ENCODE measurements around the gene RAD51AP2.
A peak's percentile ranks its signal among the peaks of the same experiment; 100 is the strongest.
"Not testable (repeated sequence)": the region's sequence is repeated elsewhere in the genome, so short reads cannot be mapped to it uniquely, and the experiment has no call there.

RAD51AP2 gene

DNA sequence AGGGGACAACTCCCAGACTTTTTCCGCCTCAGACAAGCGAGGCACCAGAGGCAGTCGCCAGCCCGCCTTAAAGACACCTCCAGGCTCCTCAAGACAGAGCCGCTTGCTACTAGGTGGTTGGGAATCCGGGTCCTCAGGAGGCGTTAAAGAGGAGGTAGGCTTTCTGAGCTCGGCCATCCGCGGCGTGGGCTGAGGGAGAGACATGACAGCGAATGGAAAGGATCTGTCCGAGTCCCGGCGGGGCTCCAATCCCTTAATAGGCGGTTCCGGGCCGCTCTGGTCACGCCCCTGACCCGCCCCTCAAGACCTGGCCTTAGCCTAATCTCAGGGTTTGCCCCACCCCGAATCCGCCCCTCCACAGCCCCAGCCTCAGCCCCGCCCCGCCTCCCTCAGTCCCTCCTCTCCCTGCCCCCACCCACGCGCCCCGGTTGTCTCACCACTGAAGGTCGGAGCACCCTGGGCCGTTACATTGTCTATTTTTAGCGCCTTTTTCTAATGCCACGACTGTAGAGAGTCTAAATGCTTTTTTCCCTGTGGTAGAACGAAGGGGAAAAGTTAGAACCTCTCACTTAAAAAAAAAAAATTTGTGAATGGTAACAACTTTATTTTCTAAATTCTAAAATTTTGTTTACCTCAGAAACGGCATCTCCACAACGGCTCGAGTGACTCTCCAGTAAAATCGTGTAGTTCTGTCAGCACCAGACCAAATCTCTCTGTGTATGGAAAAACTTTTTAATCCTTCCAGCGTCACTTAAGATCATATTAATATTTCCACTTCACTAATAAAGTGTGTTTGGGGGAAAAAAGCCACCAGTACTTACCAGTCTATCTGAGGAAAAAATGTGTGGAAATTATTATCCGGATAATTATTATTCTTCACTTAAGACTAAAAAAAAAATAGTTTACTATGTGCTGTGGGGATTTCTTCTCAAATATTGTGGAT, at the start of gene RAD51AP2:
Gene RAD51AP2 (minus strand): TSS at position 229 of the 943 bp plus-strand sequence. CDS start 25 bp downstream, at position 204.
- peak within 1 kb of the TSS; percentile 66 for H3K4me3 ChIP-seq (replicated peaks; ENCODE audit: low read depth, low read length)
- H3K27me3 ChIP-seq (replicated peaks; ENCODE audit: control insufficient read depth, insufficient read depth, low read length): no peaks in the 10 kb centered on the region
- TF ChIP-seq, protein P1, sequence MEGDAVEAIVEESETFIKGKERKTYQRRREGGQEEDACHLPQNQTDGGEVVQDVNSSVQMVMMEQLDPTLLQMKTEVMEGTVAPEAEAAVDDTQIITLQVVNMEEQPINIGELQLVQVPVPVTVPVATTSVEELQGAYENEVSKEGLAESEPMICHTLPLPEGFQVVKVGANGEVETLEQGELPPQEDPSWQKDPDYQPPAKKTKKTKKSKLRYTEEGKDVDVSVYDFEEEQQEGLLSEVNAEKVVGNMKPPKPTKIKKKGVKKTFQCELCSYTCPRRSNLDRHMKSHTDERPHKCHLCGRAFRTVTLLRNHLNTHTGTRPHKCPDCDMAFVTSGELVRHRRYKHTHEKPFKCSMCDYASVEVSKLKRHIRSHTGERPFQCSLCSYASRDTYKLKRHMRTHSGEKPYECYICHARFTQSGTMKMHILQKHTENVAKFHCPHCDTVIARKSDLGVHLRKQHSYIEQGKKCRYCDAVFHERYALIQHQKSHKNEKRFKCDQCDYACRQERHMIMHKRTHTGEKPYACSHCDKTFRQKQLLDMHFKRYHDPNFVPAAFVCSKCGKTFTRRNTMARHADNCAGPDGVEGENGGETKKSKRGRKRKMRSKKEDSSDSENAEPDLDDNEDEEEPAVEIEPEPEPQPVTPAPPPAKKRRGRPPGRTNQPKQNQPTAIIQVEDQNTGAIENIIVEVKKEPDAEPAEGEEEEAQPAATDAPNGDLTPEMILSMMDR (IDR thresholded peaks at IDR 0.05; ENCODE audit: insufficient read depth, low read length, poor library complexity, severe bottlenecking): no peak
- peak; percentile 88 for DNase-seq (ENCODE audit: extremely low read depth, insufficient read length)
- H3K36me3 ChIP-seq (ENCODE audit: control insufficient read depth, insufficient read depth, low read length): no peaks in the 10 kb centered on the region

DNA sequence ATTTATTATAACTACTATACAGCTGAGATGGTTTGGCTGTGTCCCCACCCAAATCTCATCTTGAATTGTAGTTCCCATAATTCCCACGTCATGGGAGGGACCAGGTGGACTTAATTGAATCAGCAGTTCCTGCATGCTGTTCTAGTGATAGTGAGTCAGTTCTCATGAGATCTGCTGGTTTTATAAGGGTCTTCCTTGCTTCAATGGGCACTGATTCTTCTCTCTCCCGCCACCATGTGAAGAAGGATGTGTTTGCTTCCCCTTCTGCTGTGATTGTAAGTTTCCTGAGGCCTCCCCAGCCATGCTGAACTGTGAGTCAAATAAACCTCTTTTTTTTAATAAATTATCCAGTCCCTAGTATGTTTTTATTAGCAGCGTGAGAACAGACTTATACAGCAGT, 47.5 kb upstream of the RAD51AP2 start:
- not testable (repeated sequence) for H3K27me3 ChIP-seq (replicated peaks; ENCODE audit: control insufficient read depth, insufficient read depth, low read length); DNase-seq (ENCODE audit: extremely low read depth, insufficient read length); H3K36me3 ChIP-seq (ENCODE audit: control insufficient read depth, insufficient read depth, low read length); H3K4me3 ChIP-seq (replicated peaks; ENCODE audit: low read depth, low read length)

DNA sequence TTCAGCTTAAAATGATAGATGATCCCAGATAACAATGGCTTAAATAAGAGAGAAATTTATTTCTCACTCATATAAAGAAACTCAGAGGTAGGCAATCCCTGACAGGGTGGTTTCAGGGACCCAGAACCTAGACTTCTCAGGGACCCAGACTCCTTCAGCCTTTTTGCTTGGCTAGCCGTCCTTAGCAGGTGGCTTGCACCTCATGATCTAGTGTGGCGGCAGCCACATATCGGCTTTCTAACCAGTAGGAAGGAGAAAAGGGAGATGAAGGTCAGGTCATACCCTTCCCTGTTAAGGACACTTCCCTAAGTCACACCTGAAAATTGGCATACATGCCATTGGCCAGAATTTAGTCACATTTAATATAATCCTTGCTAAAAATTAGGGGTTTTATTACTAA, 40.6 kb upstream of the RAD51AP2 start:
- no peak overlapping the region for H3K4me3 ChIP-seq (replicated peaks; ENCODE audit: low read depth, low read length)
- H3K36me3 ChIP-seq (ENCODE audit: control insufficient read depth, insufficient read depth, low read length): no peaks in the 10 kb centered on the region
- TF ChIP-seq, protein P1 (IDR thresholded peaks at IDR 0.05; ENCODE audit: insufficient read depth, low read length, poor library complexity, severe bottlenecking): no peak
- H3K27me3 ChIP-seq (replicated peaks; ENCODE audit: control insufficient read depth, insufficient read depth, low read length): no peaks in the 10 kb centered on the region
- no peak for DNase-seq (ENCODE audit: extremely low read depth, insufficient read length)

DNA sequence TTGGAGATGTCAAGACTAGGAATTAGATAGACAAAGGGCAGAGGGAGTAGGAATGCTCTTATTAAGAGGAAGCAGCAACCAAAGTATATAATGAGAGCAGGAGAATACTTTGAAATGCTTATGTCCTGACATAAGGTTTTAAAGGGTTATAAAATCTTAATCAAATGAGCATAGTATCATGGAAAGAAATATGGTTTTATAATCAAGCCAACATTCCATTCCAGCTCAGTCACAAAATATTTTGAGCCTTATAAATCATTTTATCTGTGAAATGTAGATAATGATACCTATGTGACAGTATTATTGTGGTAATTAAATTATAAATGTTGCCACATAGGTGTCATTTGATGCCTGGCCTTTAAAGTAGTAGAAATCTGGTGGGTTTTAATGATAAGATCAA, 39.8 kb upstream of the RAD51AP2 start:
- Histone ChIP-seq H3K36me3 (ENCODE audit: control insufficient read depth, insufficient read depth, low read length) (no peaks in the 10 kb centered on the region), H3K27me3 (replicated peaks; ENCODE audit: control insufficient read depth, insufficient read depth, low read length) (no peaks in the 10 kb centered on the region), H3K4me3 (replicated peaks; ENCODE audit: low read depth, low read length) (no peak overlapping the region)
- TF ChIP-seq, protein P1 (IDR thresholded peaks at IDR 0.05; ENCODE audit: insufficient read depth, low read length, poor library complexity, severe bottlenecking): no peak
- no peak for DNase-seq (ENCODE audit: extremely low read depth, insufficient read length)

DNA sequence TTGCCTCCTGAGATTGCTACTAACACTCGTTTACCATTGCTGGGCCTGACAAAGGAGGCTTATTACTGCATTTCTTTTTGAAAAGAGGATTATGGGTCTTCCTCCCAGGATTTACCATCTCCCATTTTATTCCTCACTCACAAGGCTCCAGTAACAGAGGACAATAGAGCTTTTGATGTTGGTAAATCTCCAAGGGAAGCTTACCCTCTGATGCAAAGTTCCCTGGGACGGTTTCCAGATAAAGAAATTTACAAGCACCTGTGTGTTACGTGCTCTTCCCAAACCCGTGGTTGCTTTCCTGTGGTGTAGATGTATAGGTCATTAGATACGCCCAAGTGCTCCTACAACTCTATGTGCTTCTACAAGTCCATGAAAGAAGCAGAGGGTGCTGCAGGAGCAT, 39.4 kb upstream of the RAD51AP2 start:
- DNase-seq (ENCODE audit: extremely low read depth, insufficient read length): no peak
- Histone ChIP-seq H3K27me3 (replicated peaks; ENCODE audit: control insufficient read depth, insufficient read depth, low read length) (no peaks in the 10 kb centered on the region), H3K4me3 (replicated peaks; ENCODE audit: low read depth, low read length) (no peak overlapping the region), H3K36me3 (ENCODE audit: control insufficient read depth, insufficient read depth, low read length) (no peaks in the 10 kb centered on the region)
- TF ChIP-seq, protein P1 (IDR thresholded peaks at IDR 0.05; ENCODE audit: insufficient read depth, low read length, poor library complexity, severe bottlenecking): no peak

DNA sequence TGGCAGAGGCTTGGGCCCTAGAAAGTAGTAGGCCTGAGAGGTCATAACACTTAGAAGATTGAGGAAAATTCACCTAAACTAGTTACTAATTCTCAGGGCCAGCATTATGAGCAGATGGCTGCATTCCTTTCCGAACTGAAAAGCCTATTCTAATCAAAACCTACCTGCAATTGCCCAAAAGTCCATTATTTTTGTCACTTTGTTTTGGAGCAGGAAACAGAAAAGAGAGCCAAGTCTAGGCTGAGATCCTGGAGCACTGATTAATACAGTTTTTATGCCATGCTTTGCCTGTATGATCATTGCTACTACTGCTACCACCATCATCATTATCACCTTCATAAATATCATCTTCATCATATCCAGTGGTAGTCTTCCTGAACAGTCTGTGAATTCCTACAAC, 36.9 kb upstream of the RAD51AP2 start:
- H3K4me3 ChIP-seq (replicated peaks; ENCODE audit: low read depth, low read length): no peak overlapping the region
- TF ChIP-seq, protein P1 (IDR thresholded peaks at IDR 0.05; ENCODE audit: insufficient read depth, low read length, poor library complexity, severe bottlenecking): no peak

More for the DNA sequence above, 36.9 kb upstream of the RAD51AP2 start:
- Histone ChIP-seq H3K27me3 (replicated peaks; ENCODE audit: control insufficient read depth, insufficient read depth, low read length) (no peaks in the 10 kb centered on the region), H3K36me3 (ENCODE audit: control insufficient read depth, insufficient read depth, low read length) (no peaks in the 10 kb centered on the region)
- DNase-seq (ENCODE audit: extremely low read depth, insufficient read length): no peak
